Skin of body (tissue), 3 donors: Measurements from ENCODE around the gene MSLN. TPM values are rescaled to one million over a fixed set of nuclear protein-coding genes. Genes with fewer than 3 reads are reported as not detected.

Experiments used
- DNase-seq: peaks from one replicate; lab custom pipeline; 2025; lab: John Stamatoyannopoulos, UW
- small RNA-seq: library from RNA; depleted of rRNA; stranded (forward); fragments of <200 nt; gene quantifications from one replicate; pipeline ENCODE3, GENCODE V24; 2014; ENCODE audit warnings: low replicate concordance
- total RNA-seq: library from RNA; depleted of rRNA; stranded (reverse); fragments of >200 nt; gene quantifications from one replicate; pipeline ENCODE4 v1.2.3, GENCODE V29; 2014

MSLN gene
- total RNA-seq, 1 donor from 2014 or later = 1.4 TPM

GRCh38 chr16:802914-803753 lies 42.6 kb downstream of the MSLN start:
- DNase-seq = no peak

- DNase-seq = no peak
Measured at GRCh38 chr16:803754-804080, 43.2 kb downstream of the MSLN start.

GRCh38 chr16:804193-805048 lies 43.9 kb downstream of the MSLN start:
- no peak for DNase-seq

DNA sequence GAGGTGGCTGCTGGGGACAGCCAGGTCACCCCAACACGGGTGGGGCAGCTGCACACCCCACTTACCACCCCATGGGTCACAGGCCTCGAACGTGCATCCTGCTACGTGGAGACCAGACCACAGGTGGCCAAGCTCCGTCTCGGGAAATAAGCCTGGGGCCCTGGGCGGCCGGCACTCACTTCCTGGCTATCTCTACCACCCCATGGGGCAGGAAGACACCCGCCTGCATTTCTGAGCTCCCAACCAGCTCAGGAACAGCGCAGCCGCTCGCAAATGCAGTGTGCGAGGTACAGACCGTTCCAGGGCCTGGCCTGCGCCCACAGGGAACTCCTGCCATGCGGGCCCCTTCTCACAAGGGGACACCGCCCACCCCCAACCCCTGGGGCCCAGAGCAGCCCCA lies 44.9 kb downstream of the MSLN start:
- no peak for DNase-seq

DNA sequence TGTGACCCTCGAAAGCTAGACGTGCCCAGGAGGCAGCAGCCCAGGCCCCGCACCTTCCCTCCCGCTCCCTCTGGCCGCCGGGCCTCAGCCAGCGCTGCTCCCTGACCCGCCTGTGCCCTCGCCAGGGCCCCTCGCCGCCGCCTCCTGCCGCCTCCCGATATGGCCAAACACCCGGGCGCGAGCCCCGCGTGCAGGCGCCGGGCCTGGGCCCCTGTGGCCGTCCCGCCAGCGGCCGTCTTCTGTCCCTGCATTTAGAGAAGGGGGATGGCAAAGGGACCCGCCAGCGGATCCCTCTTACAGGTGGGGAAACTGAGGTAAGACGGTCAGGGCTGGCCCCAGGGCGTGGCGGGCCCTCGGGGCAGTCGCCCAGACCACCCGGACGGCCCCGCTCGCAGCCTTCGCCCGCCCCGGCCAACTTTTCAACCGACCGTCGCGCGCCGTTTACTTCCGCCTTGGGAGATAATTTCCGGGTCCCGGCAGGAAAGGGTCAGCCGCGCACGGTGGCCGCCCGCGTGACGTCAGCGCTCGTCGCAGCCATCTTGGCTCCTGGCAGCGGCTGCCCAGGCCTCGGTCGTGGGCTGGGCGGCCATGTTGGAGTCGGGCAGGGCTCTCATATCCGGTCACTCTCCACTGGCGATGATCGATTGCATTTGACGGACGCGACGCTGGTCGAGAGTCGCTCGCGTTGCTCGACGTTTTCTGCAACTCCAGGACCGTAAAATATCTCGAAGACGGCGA lies 47.0 kb downstream of the MSLN start:
- peak; percentile 91 for DNase-seq

DNA sequence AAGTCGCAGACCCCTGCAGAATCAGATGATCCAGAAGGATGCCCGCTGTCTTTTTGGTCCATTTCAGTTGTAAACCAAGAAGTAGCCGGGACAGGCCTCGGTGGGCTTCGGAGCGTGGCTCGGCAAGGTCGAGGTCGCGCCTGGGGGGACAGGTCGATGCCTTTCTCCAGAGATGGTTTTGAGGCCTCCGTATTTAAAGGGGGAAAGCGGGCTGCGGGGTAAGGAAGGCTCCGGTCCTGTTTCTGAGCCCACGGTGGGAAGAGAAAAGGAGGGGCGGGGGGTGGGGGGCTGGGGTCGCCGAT lies 47.5 kb downstream of the MSLN start:
- DNase-seq = no peak

DNA sequence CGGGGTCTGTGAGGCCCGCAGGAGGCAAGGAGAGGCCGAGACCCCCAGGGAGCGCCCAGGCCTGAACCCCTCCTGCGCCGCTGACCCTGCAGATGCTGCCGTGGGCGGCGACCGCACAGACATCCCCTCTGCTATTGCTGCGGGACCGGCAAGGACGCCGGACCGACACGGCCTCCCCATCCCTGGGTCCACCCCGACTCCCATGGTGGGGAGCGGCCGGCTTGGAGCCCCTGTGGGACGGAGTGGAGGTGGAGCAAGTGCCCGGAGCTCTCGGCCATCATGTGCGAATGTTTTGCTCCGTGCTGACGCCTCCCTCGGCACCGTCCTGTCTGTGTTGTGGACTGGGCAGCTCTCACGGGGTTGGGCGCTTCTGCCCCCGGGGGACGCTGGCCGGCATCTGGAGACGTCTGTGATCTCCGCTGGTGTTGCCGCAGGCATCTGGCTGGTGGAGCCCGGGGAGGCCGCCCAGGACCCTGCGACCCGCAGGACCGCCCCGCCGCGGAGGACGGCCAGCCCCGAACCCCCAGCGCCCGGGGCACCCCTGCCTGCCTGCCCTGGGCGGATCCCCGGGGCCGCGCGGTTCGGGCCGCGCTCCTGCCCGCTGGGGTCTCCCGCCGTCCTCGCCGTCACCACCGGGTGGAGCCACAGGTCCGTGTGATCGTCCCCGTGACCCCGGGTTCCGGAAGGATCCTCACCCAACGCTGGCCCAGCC lies 52.8 kb downstream of the MSLN start:
- no peak for DNase-seq

DNA sequence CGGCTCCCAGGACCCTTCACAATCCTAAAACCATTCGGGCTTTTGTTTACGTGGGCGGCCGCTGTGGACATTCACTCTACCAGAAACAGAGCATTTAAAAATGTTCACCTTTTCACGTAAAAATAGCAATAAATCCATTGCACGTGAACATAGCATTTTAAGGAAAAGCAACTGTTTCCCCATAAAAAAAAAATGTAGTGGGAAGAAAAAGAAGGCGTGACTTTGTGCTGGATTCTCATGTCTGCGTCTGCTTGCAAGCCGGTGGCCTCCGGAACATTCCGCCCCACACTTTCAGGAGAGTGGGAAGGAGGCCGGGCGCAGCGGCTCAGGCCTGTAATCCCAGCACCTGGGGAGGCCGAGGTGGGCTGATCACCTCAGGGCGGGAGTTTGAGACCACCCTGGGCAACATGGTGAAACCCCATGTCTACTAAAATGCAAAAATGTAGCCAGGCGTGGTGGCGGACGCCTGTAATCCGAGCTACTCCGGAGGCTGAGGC lies 53.4 kb downstream of the MSLN start:
- no peak for DNase-seq

DNA sequence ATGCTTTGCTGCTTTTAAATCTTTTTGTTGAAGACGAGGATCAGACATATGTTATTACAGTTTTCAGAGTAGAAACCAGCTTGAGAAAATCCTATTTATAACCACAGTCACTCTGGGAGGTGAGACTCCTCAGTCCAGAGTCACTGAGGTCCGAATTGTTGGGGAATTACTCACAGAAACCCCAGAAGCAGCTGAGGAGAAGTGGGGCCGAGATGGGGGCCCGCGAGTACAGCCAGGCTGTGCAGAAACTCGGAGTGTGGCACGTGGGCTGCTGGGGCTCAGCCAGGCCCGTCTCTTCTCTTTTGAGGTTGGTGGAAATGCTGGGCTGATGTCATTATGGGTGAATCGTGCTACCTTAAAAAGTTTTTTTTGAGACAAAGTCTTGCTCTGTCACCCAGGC lies 54.4 kb downstream of the MSLN start:
- DNase-seq = no peak

GRCh38 chr16:815861-816260 lies 55.3 kb downstream of the MSLN start:
- no peak for DNase-seq

DNA sequence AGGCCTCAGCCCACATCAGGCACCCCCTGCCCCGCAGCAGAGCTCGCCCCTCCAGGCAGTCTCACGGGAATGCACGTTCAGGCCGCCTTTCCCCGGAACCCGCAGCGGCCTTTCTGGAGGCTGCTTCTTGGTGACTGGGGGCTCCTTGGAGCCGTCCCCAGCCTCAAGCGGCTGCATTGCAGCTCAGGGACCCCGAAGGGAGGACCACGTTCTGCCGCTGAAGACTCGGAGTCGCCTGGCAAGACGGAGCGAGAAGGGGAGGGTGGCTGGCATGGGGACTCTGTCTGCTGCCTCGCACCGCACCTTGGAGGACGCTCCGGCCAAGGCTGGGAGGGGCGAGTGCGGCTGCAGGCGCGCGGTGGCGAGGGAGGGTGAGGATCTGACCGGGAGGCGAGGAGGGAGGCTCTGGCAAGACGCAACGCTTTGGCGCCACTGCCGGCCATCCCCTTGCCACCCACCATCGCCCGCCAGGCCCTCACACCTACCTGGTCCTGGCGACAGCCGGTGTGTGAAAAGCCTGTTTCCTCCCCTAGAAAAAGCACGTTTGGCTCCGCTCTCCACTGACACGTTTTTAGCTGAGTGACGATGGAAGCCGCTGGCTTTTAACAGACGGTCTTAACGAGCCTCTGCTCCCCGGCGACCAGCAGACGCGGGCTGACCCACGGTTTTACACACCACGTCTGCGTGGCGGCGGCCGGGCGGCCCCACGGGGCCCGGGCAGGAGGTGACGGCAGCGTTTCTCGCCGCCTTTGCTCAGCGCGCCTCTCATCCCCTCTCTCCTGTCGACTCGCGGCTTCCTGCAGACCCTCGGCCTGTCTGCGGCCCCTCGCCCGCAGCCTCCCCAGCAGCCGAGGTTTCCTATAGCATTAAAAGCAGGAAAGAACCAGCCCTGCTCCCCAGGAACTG lies 56.7 kb downstream of the MSLN start:
- no peak for DNase-seq

DNA sequence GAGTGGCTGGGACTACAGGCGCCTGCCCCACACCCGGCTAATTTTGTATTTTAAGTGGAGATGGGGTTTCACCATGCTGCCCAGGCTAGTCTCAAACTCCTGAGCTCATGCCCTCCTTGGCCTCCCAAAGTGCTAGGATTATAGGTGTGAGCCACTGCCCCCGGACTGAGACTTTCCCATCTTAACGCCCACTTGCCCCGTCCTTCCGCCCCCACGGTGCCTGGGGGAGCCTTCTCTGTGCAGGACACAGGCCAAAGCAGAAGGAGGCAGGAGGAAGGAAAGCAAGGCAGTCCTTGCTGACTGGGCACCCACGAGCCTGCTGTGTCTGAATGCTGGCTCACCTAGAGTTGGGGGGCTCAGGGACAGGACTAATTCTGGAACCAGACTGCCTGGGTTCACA lies 57.6 kb downstream of the MSLN start:
- DNase-seq = no peak

Small RNAs within 50 kb of the gene (small RNA-seq; reads per million reads assigned to genes)
- gene MIR662 = not detected

Other genes starting within 250 kb of the MSLN start
- gene CAPN15, start 233.0 kb upstream of the MSLN start, total RNA-seq = 10.2 TPM
- gene PRR35, start 200.3 kb upstream of the MSLN start, total RNA-seq = not detected
- gene NHLRC4, start 193.7 kb upstream of the MSLN start, total RNA-seq = 0.59 TPM
- gene PIGQ, start 190.8 kb upstream of the MSLN start, total RNA-seq = 10.4 TPM
- 14.8 TPM for gene RAB40C, start 170.7 kb upstream of the MSLN start, total RNA-seq
- gene WFIKKN1, start 129.7 kb upstream of the MSLN start, total RNA-seq = 0.20 TPM
- gene METTL26, start 124.4 kb upstream of the MSLN start, total RNA-seq = 22.9 TPM
- 6.9 TPM for gene MCRIP2, start 118.9 kb upstream of the MSLN start, total RNA-seq
- gene WDR90, start 111.4 kb upstream of the MSLN start, total RNA-seq = 15.1 TPM
- gene RHOT2, start 92.6 kb upstream of the MSLN start, total RNA-seq = 26.4 TPM
- gene RHBDL1, start 85.1 kb upstream of the MSLN start, total RNA-seq = 1.2 TPM
- 49.1 TPM for gene STUB1, start 80.3 kb upstream of the MSLN start, total RNA-seq
- 18.1 TPM for gene JMJD8, start 76.4 kb upstream of the MSLN start, total RNA-seq
- 2.3 TPM for gene WDR24, start 70.3 kb upstream of the MSLN start, total RNA-seq
- 0.30 TPM for gene FBXL16, start 54.9 kb upstream of the MSLN start, total RNA-seq
- gene METRN, start 45.6 kb upstream of the MSLN start, total RNA-seq = 6.2 TPM
- gene ANTKMT, start 39.6 kb upstream of the MSLN start, total RNA-seq = 6.3 TPM
- gene CCDC78, start 34.3 kb upstream of the MSLN start, total RNA-seq = 0.20 TPM
- gene HAGHL, start 33.6 kb upstream of the MSLN start, total RNA-seq = 2.5 TPM
- gene CIAO3, start 19.7 kb upstream of the MSLN start, total RNA-seq = 41.2 TPM
- 7.8 TPM for gene RPUSD1, start 27.6 kb downstream of the MSLN start, total RNA-seq
- gene CHTF18, start 27.9 kb downstream of the MSLN start, total RNA-seq = 10.1 TPM
- gene GNG13, start 40.0 kb downstream of the MSLN start, total RNA-seq = not detected
- 13.6 TPM for gene LMF1, start 210.2 kb downstream of the MSLN start, total RNA-seq
- gene SOX8, start 221.0 kb downstream of the MSLN start, total RNA-seq = 6.8 TPM